Pancreas (tissue), 10 donors: ENCODE data around the gene CACNA2D2. TPM values are rescaled to one million over a fixed set of nuclear protein-coding genes. Genes with fewer than 3 reads are reported as not detected.

Experiments
- ATAC-seq, 4 donors: fragments of 200-7000 bp; cut with Tn5 transposase; one replicate each; pipeline versions ENCODE4 v1.8.0 to v1.9.1; 2020; ENCODE audit warnings: mild to moderate bottlenecking in 4 of 4, moderate library complexity in 4 of 4
- DNase-seq, 6 donors: peaks; one replicate each; pipeline ENCODE4 v3.0.0-alpha.2; 2020
- FAIRE-seq: peaks from 2 replicates; lab custom pipeline; 2012; peaks lifted over from hg19 to GRCh38; lab: Jason Lieb, UNC
- H3K27ac ChIP-seq, 4 donors: fragments of 200-600 bp; sonication (generic); 1 replicate in 3 of 4; 2 replicates in 1 of 4; pipeline versions ENCODE4 v1.5.0 to v1.8.0; 2020
- H3K27me3 ChIP-seq, 4 donors: fragments of 200-600 bp; one replicate each; pipeline ENCODE4 v1.8.0; 2021
- H3K36me3 ChIP-seq, 3 donors: fragments of 200-600 bp; sonication (generic) in 1 of 3; one replicate each; pipeline versions ENCODE4 v1.5.0 to v1.8.0; 2020 to 2021
- H3K4me1 ChIP-seq, 3 donors: fragments of 200-600 bp; one replicate each; pipeline ENCODE4 v1.8.0; 2021
- H3K4me3 ChIP-seq, 4 donors: fragments of 200-600 bp; sonication (generic) in 2 of 4; one replicate each; pipeline versions ENCODE4 v1.5.0 to v1.8.0; 2020 to 2021
- H3K9me3 ChIP-seq, 4 donors: fragments of 200-600 bp; one replicate each; pipeline ENCODE4 v1.8.0; 2021
- CTCF ChIP-seq, 4 donors: fragments of 200-600 bp; sonication (generic) in 3 of 4; IDR thresholded peaks; one replicate each; pipeline versions ENCODE4 v1.5.0 to v1.8.0; 2021; ENCODE audit warnings: antibody characterized with exemption in 4 of 4
- WGBS, 2 donors: extraction: QIAGEN DNeasy Blood & Tissue Kit; methylation state at CpG; one replicate each; pipeline ENCODE4 v1.1.7; 2013; 5-methylcytosine and 5-hydroxymethylcytosine counted together
- intact Hi-C, 3 donors: fragments of 100-400 bp; cut with DNase I; formaldehyde crosslinking; loops; one replicate each; pipeline versions ENCODE4 v1.11.1 to v1.14.2; 2022
- polyA plus RNA-seq, 2 donors: library from polyadenylated mRNA; stranded (reverse); fragments of 200-250 nt; gene quantifications; one replicate each; pipeline ENCODE4 v1.2.3, GENCODE V29; 2013
- total RNA-seq, 6 donors: library from RNA; stranded (reverse); fragmentation: NEBNext Ultra II Directional in 4 of 6; extraction: Animal tissue kit (Norgen Biotek cat#: 25700) in 4 of 6; gene quantifications; one replicate each; pipeline versions ENCODE4 v1.2.1 to v1.2.4, GENCODE V29; 2021 to 2023
- donor health status: healthy with polysubstance abuse.
- donor health status: DM: no; HTN: no; CAD: no; lungs with moderate emphysema.
- donor health status: DM: no; HTN: no; CAD: no.
- donor health status: control.
- donor health status: control.
- donor health status: Bipolar disorder and iron deficiency.
- donor health status: DM: yes; HTN: yes; CAD: no.
- donor health status: DM: no; HTN: no; CAD: no.
- donor health status: DM: no; HTN: no; CAD: no.
- donor health status: DM: yes; HTN: yes; CAD: no.

CACNA2D2 gene
- total and polyA plus RNA-seq, 8 donors, result 1.1 to 19.5 (median 3.3) TPM

GRCh38 chr3:50412231-50412754 is 91.1 kb downstream of the CACNA2D2 start:
- WGBS, 2 donors, result 71 to 81% methylated on average over 11 of the region's 11 CpGs
- H3K36me3 ChIP-seq, result no peaks in the 10 kb centered on the region
- intact Hi-C loops, result no loop called here

GRCh38 chr3:50411229-50411628 is 92.2 kb downstream of the CACNA2D2 start:
- TF ChIP-seq CTCF (IDR thresholded peaks at IDR 0.05), result no peak
- no peaks in the 10 kb centered on the region for H3K36me3 ChIP-seq
- H3K4me1 ChIP-seq, result no peaks in the 10 kb centered on the region
- H3K27me3 ChIP-seq, result no peaks in the 10 kb centered on the region
- ATAC-seq (no peak), DNase-seq (no peak), FAIRE-seq (no peak)
- 69 to 77% methylated on average over 4 of the region's 4 CpGs for WGBS, 2 donors
- intact Hi-C loops, result no loop called here
- H3K4me3 ChIP-seq, result no peak overlapping the region
- no peak overlapping the region for H3K27ac ChIP-seq
- no peaks in the 10 kb centered on the region for H3K9me3 ChIP-seq

More at GRCh38 chr3:50412231-50412754, 91.1 kb downstream of the CACNA2D2 start:
- H3K4me3 ChIP-seq, result no peak overlapping the region
- no peak overlapping the region for H3K27ac ChIP-seq
- no peak for DNase-seq
- no peak for TF ChIP-seq CTCF (IDR thresholded peaks at IDR 0.05)
- FAIRE-seq, result no peak
- no peaks in the 10 kb centered on the region for H3K9me3 ChIP-seq
- no peaks in the 10 kb centered on the region for H3K4me1 ChIP-seq
- no peak for ATAC-seq
- no peaks in the 10 kb centered on the region for H3K27me3 ChIP-seq

- H3K4me1 ChIP-seq, result no peaks in the 10 kb centered on the region
- FAIRE-seq, result no peak
- no peaks in the 10 kb centered on the region for H3K9me3 ChIP-seq
- WGBS, 2 donors, result 72 to 80% methylated on average over 3 of the region's 3 CpGs
- DNase-seq, result no peak
- intact Hi-C loops, result no loop called here
- H3K4me3 ChIP-seq, result no peak overlapping the region
- ATAC-seq, result no peak
- H3K27ac ChIP-seq, result no peak overlapping the region
- TF ChIP-seq CTCF (IDR thresholded peaks at IDR 0.05), result no peak
- no peaks in the 10 kb centered on the region for H3K27me3 ChIP-seq
- H3K36me3 ChIP-seq, result no peaks in the 10 kb centered on the region
These were observed 92.8 kb downstream of the CACNA2D2 start for GRCh38 chr3:50410608-50411139.

- ATAC-seq (no peak), DNase-seq (no peak), FAIRE-seq (no peak)
- Histone ChIP-seq H3K9me3 (no peaks in the 10 kb centered on the region), H3K27me3 (no peaks in the 10 kb centered on the region), H3K36me3 (no peaks in the 10 kb centered on the region), H3K27ac (no peak overlapping the region), H3K4me1 (no peaks in the 10 kb centered on the region), H3K4me3 (no peak overlapping the region)
- 66 to 84% methylated on average over 1 to 2 of the region's 2 CpGs for WGBS, 2 donors
- no peak for TF ChIP-seq CTCF (IDR thresholded peaks at IDR 0.05)
- intact Hi-C loops, result no loop called here
These were observed 93.2 kb downstream of the CACNA2D2 start for GRCh38 chr3:50410185-50410584.

- Histone ChIP-seq H3K4me1 (no peaks in the 10 kb centered on the region), H3K9me3 (no peaks in the 10 kb centered on the region), H3K27me3 (no peaks in the 10 kb centered on the region), H3K4me3 (no peak overlapping the region), H3K27ac (no peak overlapping the region), H3K36me3 (no peaks in the 10 kb centered on the region)
- no peak for FAIRE-seq
- ATAC-seq, result peak in 3 of 4 donors; percentile 46 to 78 (median 71)
- 68 to 69% methylated on average over 15 of the region's 15 CpGs for WGBS, 2 donors
- TF ChIP-seq CTCF (IDR thresholded peaks at IDR 0.05), result no peak
- DNase-seq, result no peak
- intact Hi-C loops, result no loop called here
These were observed 94.9 kb downstream of the CACNA2D2 start for GRCh38 chr3:50408443-50408944.
